PC-3 (cell line): Measurements from ENCODE around the gene TTC28. TPM values are rescaled to one million over a fixed set of nuclear protein-coding genes. Genes with fewer than 3 reads are reported as not detected.
"Not testable (repeated sequence)": the region's sequence is repeated elsewhere in the genome, so short reads cannot be mapped to it uniquely, and the experiment has no call there.

Source experiments
- ATAC-seq: fragments of 200-7000 bp; cut with Tn5 transposase; 2 replicates; pipeline ENCODE4 v1.9.1; 2020; ENCODE audit warnings: mild to moderate bottlenecking, moderate library complexity
- BruUV-seq: library from RNA; stranded (reverse); fragments of 400-500 nt; replicated peaks from 2 replicates; lab custom pipeline; 2021; lab: Mats Ljungman, UMichigan
- CTCF ChIA-PET: fragments of 300-600 bp; sonication (Branson Sonifier 250); formaldehyde crosslinking; loops from one replicate; lab custom pipeline; 2022; ENCODE audit warnings: antibody characterized with exemption; lab: Charles Lee
- POLR2A ChIA-PET: fragments of 300-600 bp; sonication (Branson Sonifier 250); formaldehyde crosslinking; loops from one replicate; lab custom pipeline; 2022; ENCODE audit warnings: antibody characterized with exemption; ENCODE audit not compliant: unreplicated experiment; lab: Charles Lee
- DNase-seq: peaks from one replicate; pipeline ENCODE4 v3.0.0-alpha.2; 2015
- H2AFZ ChIP-seq: fragments of 300-600 bp; sonication (generic); 2 replicates; pipeline ENCODE4 v1.6.0; 2016; ENCODE audit warnings: antibody characterized with exemption, low read length
- H3F3A ChIP-seq: fragments of 300-600 bp; sonication (generic); one replicate; pipeline ENCODE4 v1.6.0; 2017; ENCODE audit warnings: antibody characterized with exemption, low read length, control low read depth, mild to moderate bottlenecking; ENCODE audit not compliant: unreplicated experiment
- H3K27ac ChIP-seq: fragments of 300-600 bp; sonication (generic); 2 replicates; pipeline ENCODE4 v1.5.1; 2016; ENCODE audit warnings: mild to moderate bottlenecking, low read length
- H3K27me3 ChIP-seq: fragments of 300-600 bp; sonication (generic); 2 replicates; pipeline ENCODE4 v1.6.1; 2016; ENCODE audit warnings: low read length, mixed read lengths
- H3K36me3 ChIP-seq: fragments of 300-600 bp; sonication (generic); 2 replicates; pipeline ENCODE4 v1.6.1; 2016; ENCODE audit warnings: low read depth, mixed run types, low read length, mixed read lengths
- H3K4me1 ChIP-seq: fragments of 300-600 bp; sonication (generic); 2 replicates; pipeline ENCODE4 v1.5.1; 2016; ENCODE audit warnings: low read length; ENCODE audit not compliant: insufficient read depth
- H3K4me2 ChIP-seq: fragments of 300-600 bp; sonication (generic); 2 replicates; pipeline ENCODE4 v1.6.0; 2016; ENCODE audit warnings: low read length
- H3K4me3 ChIP-seq: fragments of 300-600 bp; sonication (generic); 2 replicates; pipeline ENCODE4 v1.5.1; 2016; ENCODE audit warnings: mild to moderate bottlenecking, low read length, mixed read lengths
- H3K79me2 ChIP-seq: fragments of 300-600 bp; sonication (generic); 2 replicates; pipeline ENCODE4 v1.6.1; 2017; ENCODE audit warnings: low read length, mixed read lengths
- H3K9ac ChIP-seq: fragments of 300-600 bp; sonication (generic); 2 replicates; pipeline ENCODE4 v1.6.0; 2016; ENCODE audit warnings: mild to moderate bottlenecking, low read length
- H3K9me2 ChIP-seq: fragments of 300-600 bp; sonication (generic); replicated peaks from 2 replicates; pipeline ENCODE4 v1.6.1; 2016; ENCODE audit warnings: mixed run types, low read length, mixed read lengths
- H3K9me3 ChIP-seq: fragments of 300-600 bp; sonication (generic); 2 replicates; pipeline ENCODE4 v1.6.1; 2016; ENCODE audit warnings: low read length, mixed read lengths
- H4K20me1 ChIP-seq: fragments of 300-600 bp; sonication (generic); 2 replicates; pipeline ENCODE4 v1.6.1; 2016; ENCODE audit warnings: low read length, mixed read lengths
- CTCF ChIP-seq: fragments of 300-600 bp; sonication (generic); conservative IDR thresholded peaks from 2 replicates; pipeline ENCODE4 v1.5.1; 2017; ENCODE audit warnings: antibody characterized with exemption, low read depth, mild to moderate bottlenecking, low read length
- EZH2 ChIP-seq: fragments of 300-600 bp; sonication (generic); IDR thresholded peaks from one replicate; pipeline ENCODE4 v1.6.1; 2017; ENCODE audit warnings: antibody characterized with exemption, mild to moderate bottlenecking, low read length; ENCODE audit not compliant: unreplicated experiment
- EZH2phosphoT487 ChIP-seq: fragments of 300-600 bp; sonication (generic); IDR thresholded peaks from 2 replicates; pipeline ENCODE4 v1.6.1; 2018; ENCODE audit warnings: mild to moderate bottlenecking, antibody characterized with exemption, low read length, borderline replicate concordance
- intact Hi-C: fragments of 100-400 bp; cut with micrococcal nuclease; formaldehyde crosslinking; loops from 2 replicates; pipeline ENCODE4 v1.9.0; 2023
- total RNA-seq: library from RNA; depleted of rRNA; stranded (reverse); fragments of >200 nt; gene quantifications from 2 replicates; pipeline ENCODE4 v1.2.3, GENCODE V29; 2014

Gene TTC28
- total RNA-seq, 1 experiment from 2014 or later = 6.3 TPM

GRCh38 chr22:28562324-28562723 is 117.3 kb downstream of the TTC28 start:
- H3K9ac ChIP-seq = no peak overlapping the region
- H3K4me1 ChIP-seq = peaks cover 7% of the 10 kb centered on the region; the same call in 1 of the 2 replicates
- no peak overlapping the region for H2AFZ ChIP-seq
- CTCF ChIA-PET = no interaction called here
- ATAC-seq (no peak), DNase-seq (no peak)
- H3K36me3 ChIP-seq = no peaks in the 10 kb centered on the region
- H3K9me3 ChIP-seq = no peaks in the 10 kb centered on the region
- no TSS peak for BruUV-seq
- H3F3A ChIP-seq = no peaks in the 10 kb centered on the region
- POLR2A ChIA-PET = no interaction called here
- H3K27ac ChIP-seq = no peak overlapping the region
- H3K4me3 ChIP-seq = no peak overlapping the region
- intact Hi-C loops = no loop called here
- no peaks in the 10 kb centered on the region for H3K9me2 ChIP-seq
- no peak overlapping the region for H3K4me2 ChIP-seq
- TF ChIP-seq CTCF (no peak), EZH2phosphoT487 (no peak), EZH2 (no peak)
- no peaks in the 10 kb centered on the region for H3K79me2 ChIP-seq
- no peaks in the 10 kb centered on the region for H4K20me1 ChIP-seq
- H3K27me3 ChIP-seq = no peaks in the 10 kb centered on the region

GRCh38 chr22:28560743-28561101 is 118.9 kb downstream of the TTC28 start:
- intact Hi-C loops, H3K9me3 ChIP-seq, H2AFZ ChIP-seq, H3K4me3 ChIP-seq, BruUV-seq, H3K36me3 ChIP-seq, H3F3A ChIP-seq, H3K4me2 ChIP-seq, CTCF ChIA-PET, H3K4me1 ChIP-seq, H4K20me1 ChIP-seq, H3K9ac ChIP-seq, H3K79me2 ChIP-seq, H3K27ac ChIP-seq, DNase-seq, H3K27me3 ChIP-seq, POLR2A ChIA-PET, H3K9me2 ChIP-seq, ATAC-seq: not testable (repeated sequence)

GRCh38 chr22:28560046-28560742 is 119.4 kb downstream of the TTC28 start:
- Histone ChIP-seq H3K79me2 (no peaks in the 10 kb centered on the region), H3K9me2 (no peaks in the 10 kb centered on the region), H3F3A (no peaks in the 10 kb centered on the region), H3K27me3 (no peaks in the 10 kb centered on the region), H3K4me2 (no peak overlapping the region), H3K36me3 (no peaks in the 10 kb centered on the region), H3K9ac (no peak overlapping the region), H4K20me1 (no peaks in the 10 kb centered on the region), H3K27ac (no peak overlapping the region), H3K4me3 (no peak overlapping the region), H3K9me3 (no peaks in the 10 kb centered on the region), H3K4me1 (peaks cover 7% of the 10 kb centered on the region; the same call in 1 of the 2 replicates), H2AFZ (no peak overlapping the region)
- CTCF ChIA-PET = no interaction called here
- DNase-seq (peak; percentile 33), ATAC-seq (no peak)
- no peak for TF ChIP-seq EZH2phosphoT487
- no peak for TF ChIP-seq CTCF
- no peak for TF ChIP-seq EZH2
- intact Hi-C loops = no loop called here
- POLR2A ChIA-PET = no interaction called here
- no TSS peak for BruUV-seq
